Esophagus squamous epithelium (tissue), 4 donors: Measurements from ENCODE around the gene SAPCD1.

Source experiments
- CTCF ChIP-seq, 6 experiments: fragments of 450-650 bp in 4 of 6; fragments of 200-600 bp in 2 of 6; sonication (generic) in 2 of 6; IDR thresholded peaks; one replicate each; pipeline ENCODE4 v1.5.1; 2016 to 2019; ENCODE audit warnings: antibody characterized with exemption in 6 of 6, mild to moderate bottlenecking in 4 of 6, moderate library complexity in 4 of 6
- POLR2A ChIP-seq, 4 donors: fragments of 450-650 bp; IDR thresholded peaks; one replicate each; pipeline ENCODE4 v1.6.1; 2017; ENCODE audit warnings: antibody characterized with exemption in 4 of 4, mild to moderate bottlenecking in 4 of 4, moderate library complexity in 3 of 4

GRCh38 chr6:31775633-31776484 is 13.4 kb downstream of the SAPCD1 start:
- TF ChIP-seq CTCF (IDR thresholded peaks at IDR 0.05) (no peak), POLR2A (IDR thresholded peaks at IDR 0.05) (no peak)
